Measurements from ENCODE around the gene FMO1.
A peak's percentile ranks its signal among the peaks of the same experiment; 100 is the strongest.

FMO1 gene, protein sequence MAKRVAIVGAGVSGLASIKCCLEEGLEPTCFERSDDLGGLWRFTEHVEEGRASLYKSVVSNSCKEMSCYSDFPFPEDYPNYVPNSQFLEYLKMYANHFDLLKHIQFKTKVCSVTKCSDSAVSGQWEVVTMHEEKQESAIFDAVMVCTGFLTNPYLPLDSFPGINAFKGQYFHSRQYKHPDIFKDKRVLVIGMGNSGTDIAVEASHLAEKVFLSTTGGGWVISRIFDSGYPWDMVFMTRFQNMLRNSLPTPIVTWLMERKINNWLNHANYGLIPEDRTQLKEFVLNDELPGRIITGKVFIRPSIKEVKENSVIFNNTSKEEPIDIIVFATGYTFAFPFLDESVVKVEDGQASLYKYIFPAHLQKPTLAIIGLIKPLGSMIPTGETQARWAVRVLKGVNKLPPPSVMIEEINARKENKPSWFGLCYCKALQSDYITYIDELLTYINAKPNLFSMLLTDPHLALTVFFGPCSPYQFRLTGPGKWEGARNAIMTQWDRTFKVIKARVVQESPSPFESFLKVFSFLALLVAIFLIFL

DNA sequence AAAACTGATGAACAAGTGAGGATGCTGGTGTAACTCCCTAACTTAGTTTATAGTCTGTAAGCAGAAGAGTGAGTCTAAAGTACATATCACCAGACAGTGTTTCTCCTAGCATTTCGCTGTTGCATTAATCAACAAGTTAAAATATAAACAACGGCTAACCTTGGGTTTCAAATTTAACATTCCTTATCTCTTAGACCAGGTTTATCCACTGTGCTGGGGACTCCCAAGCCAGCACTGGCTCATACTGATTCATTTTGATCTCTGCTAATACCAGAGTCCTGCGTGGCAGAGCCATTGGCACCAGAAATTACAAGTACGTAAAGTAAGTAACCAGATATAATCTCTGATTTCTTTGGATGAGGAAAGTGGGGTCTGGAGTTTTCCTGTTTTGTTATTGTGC lies at the start of gene FMO1:
Gene FMO1, plus strand, starts transcription at position 193 of the 400 bp plus-strand sequence. CDS start 9,594 bp downstream, outside the sequence.
- no peak for FAIRE-seq

DNA sequence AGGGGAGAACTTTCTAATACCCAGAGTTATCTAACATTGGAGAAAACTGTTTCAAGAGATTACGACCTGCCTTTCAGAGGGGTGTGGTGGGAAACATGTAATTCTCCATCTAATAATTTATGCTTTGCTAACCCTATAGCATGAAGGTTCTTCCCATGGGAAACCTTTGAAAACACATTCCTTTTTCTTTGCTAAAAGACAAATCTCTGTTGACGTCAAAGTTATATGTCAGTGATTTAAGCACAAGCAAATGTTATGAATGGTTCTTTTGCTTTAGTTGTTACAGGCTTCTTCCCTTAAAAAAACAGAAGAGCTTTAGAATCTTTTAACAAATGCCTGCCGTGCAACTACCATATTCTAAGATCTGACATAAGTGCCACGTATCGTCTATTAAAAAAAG lies 44.0 kb upstream of the FMO1 start:
- FAIRE-seq, result no peak

DNA sequence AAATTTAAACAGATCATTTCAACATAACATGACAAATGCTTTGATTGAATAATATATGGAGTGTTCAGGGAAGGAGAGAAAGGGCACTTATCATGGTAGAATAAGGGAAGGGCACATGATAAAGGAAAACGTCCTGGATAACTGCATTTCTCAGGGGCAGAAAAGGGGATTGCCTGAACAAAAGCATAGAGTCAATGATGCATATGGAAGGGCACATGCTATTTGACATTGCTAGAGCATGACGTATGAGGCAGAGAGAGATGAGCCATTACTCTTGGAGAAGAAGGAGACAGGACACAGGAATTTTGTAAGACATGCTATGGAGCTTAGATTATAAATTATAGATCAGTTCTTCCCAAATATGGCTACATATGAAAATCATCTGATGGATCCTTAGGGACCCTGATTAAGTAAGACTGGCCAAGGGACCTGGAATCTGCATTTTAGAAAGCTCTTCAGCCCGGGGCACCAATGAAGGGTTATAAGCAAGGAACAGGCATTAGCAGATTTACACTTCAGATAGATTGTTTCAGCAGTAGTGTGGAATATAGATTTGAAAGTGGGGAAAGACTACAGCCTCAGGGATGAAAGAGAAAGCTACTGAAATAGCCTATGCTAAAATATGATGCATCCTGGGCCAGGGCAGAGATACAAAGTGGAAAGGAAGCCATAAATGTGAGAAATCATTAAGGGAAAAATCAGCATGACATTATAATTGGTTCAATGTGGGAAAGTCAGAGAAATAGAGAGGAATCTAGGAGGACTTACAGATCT lies 41.9 kb upstream of the FMO1 start:
- FAIRE-seq, result no peak

DNA sequence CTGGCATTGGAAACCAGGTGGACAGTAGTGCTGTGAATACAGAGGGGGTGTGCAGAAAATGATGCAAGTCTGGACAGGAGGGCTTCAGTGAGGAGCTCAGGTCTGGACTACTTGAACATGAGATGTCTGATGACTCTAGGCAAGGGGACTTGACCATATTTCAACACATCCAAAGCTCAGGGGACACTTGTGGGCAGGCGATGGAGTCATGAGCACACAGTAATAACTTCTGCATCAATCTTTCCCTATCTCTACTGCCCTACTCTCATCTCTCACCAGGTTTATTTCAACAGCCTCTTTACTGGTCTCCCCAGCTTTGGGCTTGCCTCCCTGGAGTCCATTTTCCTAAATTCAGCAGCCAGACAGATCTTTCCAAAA lies 41.3 kb upstream of the FMO1 start:
- FAIRE-seq, result no peak

DNA sequence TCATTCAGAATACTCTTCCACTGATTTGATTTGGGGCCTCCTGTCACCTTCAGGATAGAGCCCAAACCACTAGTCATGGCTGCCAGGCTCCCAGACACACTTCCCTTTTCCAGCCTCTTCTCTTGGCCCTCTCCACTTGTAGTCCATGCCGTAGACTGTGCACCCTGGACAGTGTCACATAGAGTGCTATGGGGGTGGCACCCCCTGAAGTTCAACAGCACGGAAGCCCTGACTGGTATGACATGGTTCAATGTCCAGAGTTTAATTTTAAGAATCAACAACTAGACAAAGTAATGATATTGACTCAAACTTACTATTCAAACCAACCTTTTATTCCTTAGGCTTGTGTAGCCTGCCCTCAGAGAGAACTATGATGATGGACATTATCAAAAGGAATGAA lies 40.9 kb upstream of the FMO1 start:
- FAIRE-seq, result no peak

DNA sequence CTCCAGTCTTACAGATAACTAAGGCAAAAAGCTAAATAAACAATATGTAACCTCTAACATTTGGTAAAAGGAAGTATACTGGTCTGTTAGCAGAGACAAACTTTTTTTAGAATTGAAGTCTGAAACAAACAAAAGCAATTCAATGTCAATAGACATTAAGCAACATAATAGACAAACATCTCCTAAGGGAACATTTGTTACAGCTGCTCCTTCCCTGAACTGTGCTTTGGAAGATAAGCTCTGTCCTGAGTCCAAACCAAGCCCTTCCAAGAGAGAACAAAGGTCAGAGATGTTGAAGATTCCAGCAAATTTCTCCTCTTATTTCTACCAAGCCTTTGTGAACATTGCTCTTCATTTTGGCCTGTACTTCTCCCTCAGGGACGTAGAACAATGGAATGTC lies 37.9 kb upstream of the FMO1 start:
- peak; percentile 64 for FAIRE-seq

DNA sequence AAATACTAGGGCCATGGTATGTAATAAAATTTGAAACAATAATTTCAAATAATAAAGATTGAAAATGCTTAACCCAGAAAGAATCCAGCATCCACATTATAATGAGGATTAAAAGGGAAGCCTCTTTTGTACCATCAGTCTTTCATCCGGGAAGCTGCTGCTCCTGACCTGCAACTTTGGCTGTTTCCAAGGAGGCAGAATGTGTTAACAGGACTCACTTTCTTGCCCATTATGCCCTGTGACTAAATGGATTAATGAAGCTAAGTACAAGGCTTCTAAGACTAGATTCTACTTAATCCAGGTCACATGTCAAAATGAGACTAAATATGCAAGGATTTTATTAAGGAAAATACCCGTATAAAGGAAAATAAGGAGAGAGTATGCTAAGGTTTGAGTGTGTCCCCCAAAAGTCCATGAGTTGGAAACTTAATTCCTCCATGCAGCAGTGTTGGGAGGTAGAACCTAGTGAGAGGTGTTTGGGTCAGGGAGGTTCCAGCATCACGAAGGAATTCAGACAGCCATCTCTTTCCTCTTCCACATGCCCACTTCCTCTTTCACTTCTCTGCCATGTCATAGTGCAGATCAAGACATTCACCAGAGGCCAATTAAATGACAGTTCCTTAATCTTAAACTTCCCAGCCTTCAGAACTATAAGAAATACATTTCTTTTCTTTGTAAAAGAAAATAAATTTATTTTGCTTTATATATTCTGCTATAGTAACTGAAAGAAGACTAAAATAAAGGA lies 35.5 kb upstream of the FMO1 start:
- FAIRE-seq, result no peak

DNA sequence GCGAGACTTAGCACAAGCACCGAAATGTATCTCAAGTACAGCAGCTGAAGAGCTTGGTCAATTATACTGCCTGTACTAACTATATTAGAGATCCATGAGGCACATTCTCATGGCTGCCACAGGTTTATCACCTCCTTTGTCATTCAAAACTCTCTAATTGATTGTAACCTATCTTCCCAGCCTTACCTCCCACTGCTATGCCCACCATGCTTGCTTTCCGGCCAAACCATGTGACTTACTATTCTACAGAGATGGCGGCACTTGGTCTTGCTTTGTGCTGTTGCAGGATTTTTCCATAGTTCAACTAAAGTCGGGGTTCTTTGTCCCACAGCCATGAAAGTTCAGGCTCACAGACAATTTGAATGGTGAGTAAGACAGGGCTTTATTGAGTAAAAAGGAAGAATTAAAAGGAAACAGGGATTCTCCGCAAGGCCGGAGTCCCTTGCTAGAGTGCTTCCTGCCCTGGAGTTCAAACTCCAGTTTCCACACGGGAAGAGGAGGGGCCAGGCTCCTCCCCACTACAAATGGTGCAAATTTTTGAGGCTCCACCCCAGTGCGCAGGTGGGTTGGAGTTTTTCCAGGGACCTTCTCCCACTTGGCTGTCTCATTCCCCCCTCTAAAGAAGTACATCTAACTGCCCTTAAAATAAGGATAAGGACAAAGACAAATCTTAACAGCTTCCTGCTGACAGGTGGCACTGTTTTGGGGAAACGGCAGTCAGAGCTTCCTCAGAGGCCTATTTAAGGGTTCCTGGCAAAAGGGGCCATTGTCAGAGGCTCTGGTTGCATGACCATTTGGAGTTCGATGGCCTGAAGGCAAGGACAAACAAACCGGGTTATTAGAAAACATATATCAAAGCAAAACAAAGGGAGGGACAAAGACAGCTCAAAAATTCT lies 34.5 kb upstream of the FMO1 start:
- FAIRE-seq, result no peak

DNA sequence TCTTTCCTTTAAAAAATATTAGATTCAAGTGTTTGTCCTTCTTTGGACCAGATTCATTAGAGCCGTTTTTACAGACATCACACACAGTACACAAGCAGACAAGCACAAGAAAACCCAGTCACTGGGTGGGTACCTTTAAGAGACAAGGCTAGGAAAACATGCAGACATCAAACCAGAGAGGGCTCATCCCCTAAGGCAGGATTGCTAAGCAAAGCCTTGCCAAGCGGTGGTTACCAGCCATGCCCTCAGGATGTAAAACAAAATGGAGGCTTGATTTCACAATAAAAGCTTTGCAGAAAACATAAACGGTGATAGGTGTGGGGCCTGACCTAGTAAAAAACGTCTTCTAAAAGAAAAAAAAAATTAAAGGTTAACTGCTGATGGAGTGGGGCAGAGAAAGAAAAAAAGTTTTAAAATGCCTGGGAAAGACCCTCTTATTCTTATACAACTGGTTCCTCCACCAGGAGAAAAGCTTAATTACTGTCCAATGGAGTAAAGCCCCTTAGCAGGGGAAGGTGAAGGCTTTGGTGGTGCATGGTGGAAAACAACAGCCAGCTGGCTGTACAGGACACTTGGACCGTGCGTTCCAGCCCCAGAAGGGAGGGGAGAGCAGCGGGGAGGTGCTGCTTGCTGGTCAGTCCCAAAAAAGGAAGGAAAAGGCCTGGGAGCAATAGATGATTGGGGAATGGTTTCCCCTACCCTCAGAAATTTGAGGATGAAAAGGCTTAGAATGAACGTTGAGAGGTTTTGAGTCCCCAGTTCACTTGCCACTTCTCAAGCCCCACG lies 30.4 kb upstream of the FMO1 start:
- no peak for FAIRE-seq

DNA sequence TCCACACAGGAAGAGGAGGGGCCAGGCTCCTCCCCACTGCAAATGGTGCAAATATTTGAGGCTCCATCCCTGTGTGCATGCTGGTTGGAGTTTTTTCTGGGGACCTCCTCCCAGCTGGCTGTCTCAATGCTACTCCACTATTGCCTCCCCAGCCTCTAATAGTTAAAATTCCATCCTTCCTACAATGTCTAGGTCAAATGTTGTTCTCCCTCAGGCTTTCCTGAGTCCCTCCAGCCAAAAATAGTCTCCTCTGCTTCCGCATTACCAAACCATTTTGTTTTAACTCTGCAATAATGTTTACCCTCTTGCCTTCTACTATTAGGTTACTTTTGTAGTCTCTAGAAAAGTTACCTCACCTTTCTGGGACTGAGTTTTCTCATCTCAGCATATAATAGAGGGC lies 29.6 kb upstream of the FMO1 start:
- no peak for FAIRE-seq

DNA sequence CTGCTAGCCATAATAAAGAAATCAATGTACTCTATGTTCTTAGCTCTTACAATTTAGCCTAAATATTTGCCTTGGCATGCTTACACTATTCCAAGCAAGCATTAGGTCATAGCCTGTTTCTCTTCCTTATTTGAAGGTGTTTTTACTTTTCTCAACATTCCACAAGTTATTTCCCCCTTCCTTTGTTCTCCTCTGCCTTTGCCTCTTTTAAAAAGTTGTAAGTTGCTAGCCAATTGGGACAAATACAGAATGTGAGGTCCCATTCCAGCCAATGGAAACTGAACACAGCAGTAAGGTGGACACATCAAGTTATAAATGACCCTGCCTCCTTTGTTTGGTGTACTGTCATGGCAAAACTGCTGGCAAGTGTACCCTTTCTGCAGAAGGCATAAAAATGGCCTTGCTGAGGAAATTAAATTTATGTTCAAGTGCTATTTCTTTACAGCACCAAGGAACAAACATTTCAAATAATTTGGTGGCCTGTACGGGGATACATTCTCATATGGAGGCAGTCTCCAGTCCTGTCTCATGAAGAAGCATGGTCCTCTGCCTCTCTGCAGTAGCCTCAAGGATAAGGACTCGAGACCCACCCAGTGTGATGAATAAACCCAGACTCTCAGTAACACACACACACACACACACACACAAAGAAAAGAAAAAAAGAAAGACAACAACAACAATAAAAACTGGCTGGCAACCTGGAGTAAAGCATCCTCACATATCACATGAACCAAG lies 28.8 kb upstream of the FMO1 start:
- no peak for FAIRE-seq

DNA sequence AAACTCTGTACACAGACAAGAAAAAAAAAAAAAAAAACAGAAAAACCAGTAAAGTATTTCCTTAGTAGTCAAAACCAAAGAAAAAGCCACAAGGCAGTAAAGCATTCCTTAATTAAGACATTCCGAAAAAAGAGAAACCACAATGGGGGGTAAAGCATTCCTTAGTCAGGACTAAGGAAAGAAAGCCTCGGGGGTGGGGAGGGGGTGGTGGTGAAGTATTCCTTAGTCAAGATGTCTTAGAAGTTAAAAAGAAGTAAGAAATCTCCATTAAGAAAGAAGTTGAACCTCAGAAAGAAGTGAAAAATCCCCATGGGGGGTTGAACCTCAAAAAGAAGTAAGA lies 28.2 kb upstream of the FMO1 start:
- no peak for FAIRE-seq

DNA sequence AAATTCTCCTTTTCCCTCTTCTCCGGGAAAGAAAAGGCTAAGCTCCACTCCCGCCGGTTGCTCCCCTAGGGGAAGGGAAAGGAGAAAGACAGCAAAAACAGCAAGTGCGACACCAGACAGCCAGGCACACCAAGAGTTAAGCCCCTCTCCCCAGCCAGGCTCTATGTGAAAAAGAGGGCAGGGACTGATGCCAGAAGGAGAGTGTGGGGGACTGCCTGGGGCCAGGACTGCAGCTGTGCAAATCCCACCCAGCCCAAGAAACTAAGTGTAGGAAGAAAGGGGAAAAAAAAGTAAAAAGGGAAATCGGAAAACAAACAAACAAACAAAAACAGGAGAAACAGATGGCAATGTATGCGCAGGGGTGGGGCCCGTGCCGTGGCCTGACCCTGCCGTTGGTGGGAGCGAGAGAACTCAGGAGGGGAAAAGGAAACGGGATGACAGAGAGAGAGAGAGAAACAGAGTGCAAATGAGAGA lies 27.7 kb upstream of the FMO1 start:
- no peak for FAIRE-seq

DNA sequence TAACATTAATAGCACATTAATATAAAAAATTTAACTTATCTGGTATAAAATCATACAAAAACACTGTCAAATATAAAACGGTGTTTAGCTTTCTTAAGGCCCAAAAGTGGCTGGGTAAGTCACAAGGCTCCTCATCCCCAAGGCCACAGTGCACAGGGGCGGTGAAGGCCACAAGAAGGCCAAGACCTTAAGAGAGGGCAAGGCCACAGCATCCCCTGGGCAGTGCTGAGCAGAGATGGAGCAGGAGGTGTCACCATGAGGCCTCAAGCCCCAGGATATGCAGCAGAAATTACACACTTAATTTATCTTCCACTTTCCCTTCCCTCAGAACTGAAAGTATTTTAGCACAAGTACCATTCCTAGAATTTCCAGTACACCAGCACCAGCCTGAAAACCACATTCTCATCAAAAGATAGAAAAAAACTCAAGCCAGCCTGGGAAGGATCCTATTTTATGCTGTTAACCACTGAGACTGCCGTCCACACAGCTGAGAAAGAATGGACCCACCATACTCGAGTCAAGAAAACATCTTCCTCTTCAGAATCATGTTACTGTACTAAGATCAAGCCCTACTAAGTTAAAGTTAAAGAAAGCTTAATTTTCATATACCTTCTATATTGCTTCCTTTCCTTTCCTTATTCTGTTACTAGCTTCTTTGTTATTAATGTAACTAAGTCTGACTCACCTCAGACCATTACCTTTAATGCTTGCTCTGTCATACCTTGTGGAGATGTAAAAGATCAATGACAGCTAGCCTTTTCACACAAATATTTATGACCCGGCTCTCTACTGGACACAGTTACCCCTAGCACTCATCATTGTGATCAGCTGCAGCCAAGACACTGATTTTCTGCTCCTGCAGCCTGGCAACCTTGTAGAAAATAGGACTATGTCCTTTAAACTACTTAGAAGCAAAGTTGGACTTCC lies 26.4 kb upstream of the FMO1 start:
- no peak for FAIRE-seq

DNA sequence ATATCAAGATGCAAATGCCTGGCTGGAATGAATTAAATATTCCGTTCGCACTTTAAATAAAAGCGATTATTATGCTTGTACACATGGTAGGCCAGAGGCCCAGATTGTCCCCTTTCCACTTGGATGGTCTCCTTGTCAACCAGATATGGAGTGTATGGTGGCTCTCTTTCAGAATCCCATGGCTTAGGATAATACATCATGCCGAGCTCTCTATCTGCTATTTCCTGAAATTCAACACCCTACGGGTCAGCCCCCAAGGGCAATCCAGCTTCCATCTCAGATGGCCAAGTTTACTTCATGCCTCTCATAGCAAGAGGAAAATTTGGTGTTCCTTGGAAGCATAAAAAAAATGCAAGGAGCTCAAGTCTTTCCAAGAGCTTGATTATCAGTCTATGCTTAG lies 25.4 kb upstream of the FMO1 start:
- no peak for FAIRE-seq

DNA sequence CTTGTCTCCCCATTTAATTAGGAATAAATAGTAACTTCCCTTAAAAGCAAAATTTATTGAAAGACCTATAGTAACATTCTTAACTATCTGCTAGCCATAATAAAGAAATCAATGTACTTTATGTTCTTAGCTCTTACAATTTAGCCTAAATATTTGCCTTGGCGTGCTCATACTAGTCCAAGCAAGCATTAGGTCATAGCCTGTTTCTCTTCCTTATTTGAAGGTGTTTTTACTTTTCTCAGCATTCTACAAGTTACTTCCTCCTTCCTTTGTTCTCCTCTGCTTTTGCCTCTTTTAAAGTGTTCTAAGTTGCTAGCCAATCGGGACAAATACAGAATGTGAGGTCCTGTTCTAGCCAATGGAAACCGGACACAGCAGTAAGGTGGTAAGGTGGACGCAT lies 24.0 kb upstream of the FMO1 start:
- peak; percentile 55 for FAIRE-seq

DNA sequence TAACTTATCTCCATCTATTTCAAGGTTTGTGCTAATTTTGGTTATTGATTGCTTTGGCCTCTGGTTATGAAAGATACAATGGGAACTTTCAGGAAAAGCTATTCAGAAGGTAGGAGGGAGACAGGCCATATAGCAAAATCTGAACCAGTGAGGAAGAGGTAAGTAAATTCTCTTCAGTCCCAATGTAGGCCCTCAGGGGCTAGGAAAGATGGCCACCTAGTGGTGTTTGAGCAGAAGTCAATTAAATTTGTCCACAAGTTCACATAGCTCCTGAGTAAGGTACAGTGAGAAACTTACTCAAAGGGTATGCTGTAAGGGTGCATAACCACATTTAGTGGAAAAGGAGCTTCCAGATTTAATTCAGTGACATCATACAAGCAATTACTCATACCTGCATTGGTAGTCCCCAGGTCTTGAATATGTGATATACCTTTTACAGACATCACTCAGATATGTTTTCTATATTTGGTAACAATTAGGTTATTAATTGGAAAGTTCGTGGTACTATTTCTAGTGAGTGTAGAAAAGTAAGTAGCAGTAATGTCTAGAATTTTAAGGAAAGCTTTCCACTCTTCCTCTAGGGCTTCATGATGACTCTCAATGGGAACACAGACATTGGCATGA lies 21.4 kb upstream of the FMO1 start:
- no peak for FAIRE-seq

DNA sequence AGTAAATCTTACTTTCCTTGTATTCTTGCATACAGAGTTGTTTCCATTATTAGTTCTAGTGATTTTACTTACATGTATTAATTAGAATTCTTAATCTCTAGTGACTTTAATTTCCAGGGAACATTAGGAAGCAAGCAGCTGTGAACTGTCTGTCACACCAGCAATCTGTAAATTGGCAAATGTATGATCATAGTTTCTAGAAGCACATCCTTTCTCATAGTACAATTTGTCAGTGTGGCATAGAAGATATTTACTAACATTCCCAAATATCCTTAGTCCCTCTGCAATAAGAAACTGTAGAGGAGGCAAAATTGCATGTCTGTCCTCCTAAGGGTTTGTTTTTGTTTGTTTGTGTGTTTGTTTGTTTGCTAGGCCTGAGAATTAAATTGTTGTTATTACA lies 17.0 kb upstream of the FMO1 start:
- FAIRE-seq, result no peak

DNA sequence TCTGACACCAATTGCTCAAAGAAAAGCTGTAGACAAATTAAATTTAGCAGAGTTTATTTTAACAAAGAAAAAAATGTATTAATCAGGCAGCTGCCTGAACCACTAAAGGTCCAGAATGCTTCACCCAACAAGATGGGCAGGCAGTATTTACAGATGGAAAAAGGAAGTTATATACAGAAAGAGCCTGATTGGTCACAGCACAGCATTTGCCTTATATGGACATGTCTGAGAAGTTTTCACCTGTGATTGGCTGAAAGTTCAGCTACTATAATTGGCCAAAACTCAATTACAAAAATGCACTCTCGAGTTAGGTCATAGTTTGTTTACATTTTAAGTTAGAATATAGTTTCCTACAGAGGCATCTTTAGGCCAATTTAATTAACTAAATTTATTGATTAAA lies 15.1 kb upstream of the FMO1 start:
- no peak for FAIRE-seq

Data from colon (tissue), 2 donors.